GM12878 (cell line): ENCODE measurements around the gene AQP2. TPM values are rescaled to one million over a fixed set of nuclear protein-coding genes. Genes with fewer than 3 reads are reported as not detected.

Experiments used
- ATAC-seq: fragments of 200-7000 bp; cut with Tn5 transposase; 3 replicates; pipeline ENCODE4 v1.9.1; 2020; ENCODE audit warnings: mild to moderate bottlenecking, moderate library complexity
- BruUV-seq: library from RNA; stranded (reverse); fragments of 400-500 nt; replicated peaks from 2 replicates; lab custom pipeline; 2021; lab: Mats Ljungman, UMichigan
- CTCF ChIA-PET: fragments of 300-600 bp; sonication (Branson Sonifier 250); formaldehyde crosslinking; extraction: SDS; loops from one replicate; lab custom pipeline; 2021; ENCODE audit warnings: inconsistent platforms; lab: Yijun Ruan, JAX
- POLR2A ChIA-PET: fragments of 350-600 bp; formaldehyde crosslinking; extraction: SDS; loops from one replicate; lab custom pipeline; 2021; ENCODE audit warnings: inconsistent platforms; lab: Charles Lee
- RAD21 ChIA-PET: fragments of 300-600 bp; sonication (Branson Sonifier 250); formaldehyde crosslinking; loops from one replicate; lab custom pipeline; 2023; ENCODE audit warnings: antibody characterized with exemption; ENCODE audit not compliant: unreplicated experiment; lab: Charles Lee
- SMC1A ChIA-PET: fragments of 300-600 bp; sonication (Branson Sonifier 250); formaldehyde crosslinking; loops from one replicate; lab custom pipeline; 2023; ENCODE audit not compliant: unreplicated experiment, uncharacterized antibody; lab: Charles Lee
- DNase-seq: peaks from one replicate; pipeline ENCODE4 v3.0.0-alpha.2; 2011; ENCODE audit warnings: low read depth, low spot score
- FAIRE-seq: peaks from 3 replicates; lab custom pipeline; 2011; peaks lifted over from hg19 to GRCh38; lab: Jason Lieb, UNC
- H2AFZ ChIP-seq: 2 replicates; pipeline ENCODE4 v1.6.0; 2011; ENCODE audit warnings: low read depth, low read length, control low read depth; ENCODE audit not compliant: control insufficient read depth
- H3K27ac ChIP-seq: 2 replicates; pipeline ENCODE4 v1.5.1; 2011; ENCODE audit warnings: control low read depth; ENCODE audit not compliant: control insufficient read depth, insufficient read depth
- H3K27me3 ChIP-seq, 2 experiments: replicated peaks in 1 of 2; 2 replicates each; pipeline versions ENCODE4 v1.6.0 to v1.6.1; 2011; ENCODE audit warnings: low read length in 1 of 2; ENCODE audit not compliant: control insufficient read depth in 2 of 2, insufficient read depth in 2 of 2
- H3K36me3 ChIP-seq, 2 experiments: 2 replicates each; pipeline ENCODE4 v1.5.1; 2011; ENCODE audit warnings: low read length in 1 of 2; ENCODE audit not compliant: control insufficient read depth in 2 of 2, insufficient read depth in 2 of 2
- H3K4me1 ChIP-seq: 2 replicates; pipeline ENCODE4 v1.6.1; 2011; ENCODE audit warnings: mild to moderate bottlenecking, low read length, moderate library complexity, mixed read lengths; ENCODE audit not compliant: control insufficient read depth, insufficient read depth
- H3K4me2 ChIP-seq: 2 replicates; pipeline ENCODE4 v1.6.0; 2011; ENCODE audit warnings: control low read depth; ENCODE audit not compliant: control insufficient read depth, insufficient read depth
- H3K4me3 ChIP-seq: fragments of 200-600 bp; sonication (generic); 2 replicates; pipeline ENCODE4 v1.5.1; 2016
- H3K79me2 ChIP-seq: 2 replicates; pipeline ENCODE4 v1.6.0; 2011; ENCODE audit warnings: low read length; ENCODE audit not compliant: control insufficient read depth, insufficient read depth
- H3K9ac ChIP-seq: 2 replicates; pipeline ENCODE4 v1.8.0; 2011; ENCODE audit warnings: low read length, control low read depth, mixed read lengths; ENCODE audit not compliant: control insufficient read depth, insufficient read depth
- H3K9me3 ChIP-seq: replicated peaks from 3 replicates; pipeline ENCODE4 v1.5.1; 2011; ENCODE audit warnings: mild to moderate bottlenecking, low read length; ENCODE audit not compliant: control insufficient read depth, insufficient read depth
- H4K20me1 ChIP-seq: 2 replicates; pipeline ENCODE4 v1.6.0; 2011; ENCODE audit not compliant: control insufficient read depth, insufficient read depth
- CREB1 ChIP-seq: IDR thresholded peaks from 2 replicates; pipeline ENCODE4 v1.6.1; 2012; ENCODE audit warnings: low read depth, mild to moderate bottlenecking, inconsistent platforms
- MTA3 ChIP-seq: IDR thresholded peaks from 2 replicates; pipeline ENCODE4 v1.6.1; 2012; ENCODE audit warnings: low read length, inconsistent platforms, borderline replicate concordance
- NBN ChIP-seq: fragments of 450-650 bp; IDR thresholded peaks from 2 replicates; pipeline ENCODE4 v1.6.1; 2016
- NFIC ChIP-seq: IDR thresholded peaks from 2 replicates; pipeline ENCODE4 v1.6.1; 2012; ENCODE audit warnings: low read depth, mild to moderate bottlenecking, inconsistent platforms, low read length, moderate library complexity
- NFXL1 ChIP-seq: fragments of 450-650 bp; IDR thresholded peaks from 2 replicates; pipeline ENCODE4 v1.6.1; 2017; ENCODE audit warnings: antibody characterized with exemption, mild to moderate bottlenecking, borderline replicate concordance
- PBX3 ChIP-seq: IDR thresholded peaks from 2 replicates; pipeline ENCODE4 v1.6.1; 2011; ENCODE audit warnings: mild to moderate bottlenecking, low read depth, low read length, moderate library complexity; ENCODE audit not compliant: insufficient replicate concordance
- POU2F2 ChIP-seq: IDR thresholded peaks from 3 replicates; pipeline ENCODE4 v1.6.1; 2011; ENCODE audit warnings: low read depth, mild to moderate bottlenecking, low read length, borderline replicate concordance
- RAD51 ChIP-seq: fragments of 450-650 bp; IDR thresholded peaks from 2 replicates; pipeline ENCODE4 v1.6.1; 2016; ENCODE audit warnings: moderate library complexity, mild to moderate bottlenecking, inconsistent platforms
- RCOR1 ChIP-seq: conservative IDR thresholded peaks from 2 replicates; pipeline ENCODE4 v1.6.1; 2012; ENCODE audit warnings: low read depth, low read length, improper control_type of control experiment
- RELB ChIP-seq: fragments of 450-650 bp; IDR thresholded peaks from 2 replicates; pipeline ENCODE4 v1.6.1; 2017; ENCODE audit warnings: low read depth, mild to moderate bottlenecking, moderate library complexity
- SIN3A ChIP-seq: IDR thresholded peaks from 2 replicates; pipeline ENCODE4 v1.6.1; 2012; ENCODE audit warnings: low read depth, low read length, improper control_type of control experiment
- SUPT20H ChIP-seq: IDR thresholded peaks from 2 replicates; pipeline ENCODE4 v1.6.1; 2011; ENCODE audit warnings: low read depth, mild to moderate bottlenecking, low read length, moderate library complexity, borderline replicate concordance; ENCODE audit not compliant: control insufficient read depth
- TAF1 ChIP-seq: IDR thresholded peaks from 2 replicates; pipeline ENCODE4 v1.6.1; 2011; ENCODE audit warnings: mild to moderate bottlenecking, low read depth, low read length, borderline replicate concordance
- ZNF384 ChIP-seq: IDR thresholded peaks from 2 replicates; pipeline ENCODE4 v1.6.1; 2012; ENCODE audit warnings: low read depth, mild to moderate bottlenecking, low read length, improper control_type of control experiment, borderline replicate concordance
- WGBS: methylation state at CpG from one replicate; pipeline ENCODE4 v1.1.6; 2016; ENCODE audit warnings: low lambda C conversion rate; ENCODE audit not compliant: insufficient replicate concordance, insufficient coverage; ENCODE audit errors: missing lambda C conversion rate; 5-methylcytosine and 5-hydroxymethylcytosine counted together
- in situ Hi-C: fragments of 300-500 bp; cut with MboI; formaldehyde crosslinking; loops from 9 replicates; pipeline ENCODE4 v1.14.3; 2018; ENCODE audit warnings: mixed read lengths
- intact Hi-C: fragments of 100-400 bp; cut with micrococcal nuclease; formaldehyde crosslinking; loops from one replicate; pipeline ENCODE4 v1.14.2; 2022; ENCODE audit not compliant: unreplicated experiment
- polyA plus RNA-seq, 11 experiments: library from polyadenylated mRNA; depleted of rRNA in 4 of 11; unstranded in 6 of 11; stranded (reverse) in 5 of 11; fragments of >200 nt; fragmentation: Nextera tagmentation in 4 of 11; fragmentation: Illumina TruSeq in 1 of 11; extraction: Ambion mirVana in 4 of 11; extraction: Trizol in 1 of 11; gene quantifications; 1 replicate in 1 of 11; 2 replicates in 10 of 11; pipeline versions ENCODE4 v1.2.1 to v1.2.3, GENCODE V29; 2011 to 2016; ENCODE audit warnings: inconsistent platforms in 2 of 11, missing spikeins in 2 of 11, low read depth in 1 of 11
- total RNA-seq, 4 experiments: library from RNA; depleted of rRNA in 3 of 4; stranded (reverse); fragments of >200 nt in 3 of 4; fragmentation: Illumina TruSeq in 1 of 4; extraction: Trizol in 1 of 4; gene quantifications; 2 replicates each; pipeline versions ENCODE4 v1.2.1 to v1.2.3, GENCODE V29; 2013 to 2021

AQP2 gene
- total and polyA plus RNA-seq, 10 of the 15 experiments (the other 5 are each of a cell fraction or from before 2014, with no cell fraction given): not detected

GRCh38 chr12:49944046-49944445 lies 6.5 kb upstream of the AQP2 start:
- H3K9me3 ChIP-seq: no peaks in the 10 kb centered on the region
- RAD21 ChIA-PET: no interaction called here
- H3K27ac ChIP-seq: no peak overlapping the region
- DNase-seq: no peak
- 67% methylated on average over 3 of the region's 5 CpGs for WGBS
- no peaks in the 10 kb centered on the region for H3K36me3 ChIP-seq
- CTCF ChIA-PET: interaction anchor here (1.1 to 2.0 kb wide), 2 partner anchors 12 to 23 kb away, joined by 4 to 8 read pairs; no protein-coding TSS in a partner anchor
- H3K9ac ChIP-seq: no peak overlapping the region
- no peak overlapping the region for H2AFZ ChIP-seq
- H4K20me1 ChIP-seq: no peaks in the 10 kb centered on the region
- no peak for FAIRE-seq
- intact Hi-C loops (no loop called here), in situ Hi-C loops (no loop called here)
- ATAC-seq: no peak
- no TSS peak for BruUV-seq
- SMC1A ChIA-PET: no interaction called here
- H3K27me3 ChIP-seq: no peaks in the 10 kb centered on the region; a peak in 1 of 4 replicates
- no peaks in the 10 kb centered on the region for H3K4me1 ChIP-seq
- H3K4me2 ChIP-seq: no peak overlapping the region
- no peaks in the 10 kb centered on the region for H3K79me2 ChIP-seq
- TF ChIP-seq SIN3A: no peak
- TF ChIP-seq RAD51: no peak
- TF ChIP-seq TAF1: no peak
- TF ChIP-seq POU2F2: no peak
- TF ChIP-seq PBX3: no peak
- TF ChIP-seq RELB: no peak
- TF ChIP-seq RCOR1: no peak
- no peak for TF ChIP-seq NBN
- TF ChIP-seq ZNF384: no peak
- no peak for TF ChIP-seq NFXL1
- TF ChIP-seq MTA3: no peak
- no peak for TF ChIP-seq CREB1
- TF ChIP-seq NFIC: no peak
- no peak for TF ChIP-seq SUPT20H
- H3K4me3 ChIP-seq: no peak overlapping the region
- POLR2A ChIA-PET: no interaction called here
